HepG2 (cell line): Measurements from ENCODE around the gene AHNAK. TPM values are rescaled to one million over a fixed set of nuclear protein-coding genes. Genes with fewer than 3 reads are reported as not detected.

Experiments used
- ATAC-seq: fragments of 200-7000 bp; cut with Tn5 transposase; 3 replicates; pipeline ENCODE4 v1.9.1; 2020; ENCODE audit warnings: mild to moderate bottlenecking, moderate library complexity
- BruUV-seq: library from RNA; stranded (reverse); fragments of 400-500 nt; replicated peaks from 2 replicates; lab custom pipeline; 2021; lab: Mats Ljungman, UMichigan
- CTCF ChIA-PET: fragments of 300-600 bp; formaldehyde crosslinking; extraction: SDS; loops from one replicate; lab custom pipeline; 2021; ENCODE audit warnings: low total read pairs, inconsistent platforms, low intra/inter-chr PET ratio; lab: Yijun Ruan, JAX
- POLR2A ChIA-PET: fragments of 350-600 bp; sonication (Branson Sonifier 250); formaldehyde crosslinking; loops from one replicate; lab custom pipeline; 2020; ENCODE audit warnings: antibody characterized with exemption, inconsistent platforms; lab: Yijun Ruan, JAX
- DNase-seq: peaks from one replicate; pipeline ENCODE4 v3.0.0-alpha.2; 2015; ENCODE audit warnings: low spot score
- FAIRE-seq: peaks from 3 replicates; lab custom pipeline; 2011; peaks lifted over from hg19 to GRCh38; lab: Jason Lieb, UNC
- H2AFZ ChIP-seq: one replicate; pipeline ENCODE4 v1.6.1; 2011; ENCODE audit warnings: low read length, inconsistent platforms
- H3K27ac ChIP-seq: fragments of 300-600 bp; 3 replicates; pipeline ENCODE4 v1.8.0; 2011; ENCODE audit warnings: mixed run types, mild to moderate bottlenecking, mixed read lengths, low read length, inconsistent platforms; ENCODE audit not compliant: insufficient read depth; ENCODE audit errors: extremely low read length
- H3K27me3 ChIP-seq, 2 experiments: fragments of 200-600 bp in 1 of 2; 2 replicates in 1 of 2; 3 replicates in 1 of 2; pipeline versions ENCODE4 v1.6.0 to v1.8.0; 2011; ENCODE audit warnings: low read length in 2 of 2, mild to moderate bottlenecking in 2 of 2, moderate library complexity in 2 of 2, inconsistent platforms in 1 of 2; ENCODE audit not compliant: insufficient read depth in 2 of 2, control insufficient read depth in 1 of 2
- H3K36me3 ChIP-seq, 2 experiments: fragments of 200-600 bp in 1 of 2; replicated peaks in 1 of 2; 2 replicates in 1 of 2; 3 replicates in 1 of 2; pipeline versions ENCODE4 v1.5.1 to v1.8.0; 2011; ENCODE audit warnings: low read length in 2 of 2, inconsistent platforms in 1 of 2; ENCODE audit not compliant: insufficient read depth in 2 of 2, control insufficient read depth in 1 of 2
- H3K4me1 ChIP-seq: 2 replicates; pipeline ENCODE4 v1.5.1; 2012; ENCODE audit warnings: low read length, inconsistent platforms; ENCODE audit not compliant: insufficient read depth
- H3K4me2 ChIP-seq: 2 replicates; pipeline ENCODE4 v1.6.0; 2011; ENCODE audit warnings: low read depth, low read length, inconsistent platforms
- H3K4me3 ChIP-seq, 3 experiments: fragments of 200-600 bp in 1 of 3; sonication (generic), shearing (Covaris generic) in 1 of 3; replicated peaks in 1 of 3; 2 replicates each; pipeline ENCODE4 v1.5.1; 2011 to 2016; ENCODE audit warnings: low read length in 3 of 3, inconsistent platforms in 2 of 3, low read depth in 2 of 3, mild to moderate bottlenecking in 2 of 3, control low read depth in 1 of 3, mixed read lengths in 1 of 3; ENCODE audit not compliant: insufficient read depth in 1 of 3
- H3K79me2 ChIP-seq: one replicate; pipeline ENCODE4 v1.6.1; 2011; ENCODE audit warnings: low read length, inconsistent platforms; ENCODE audit not compliant: insufficient read depth
- H3K9ac ChIP-seq: 2 replicates; pipeline ENCODE4 v1.6.0; 2011; ENCODE audit warnings: mild to moderate bottlenecking, low read depth, low read length, inconsistent platforms; ENCODE audit not compliant: insufficient read depth
- H3K9me3 ChIP-seq: 2 replicates; pipeline ENCODE4 v1.5.1; 2012; ENCODE audit warnings: mild to moderate bottlenecking, low read length
- H4K20me1 ChIP-seq: 2 replicates; pipeline ENCODE4 v1.6.0; 2011; ENCODE audit warnings: inconsistent platforms, mild to moderate bottlenecking, low read length, moderate library complexity; ENCODE audit not compliant: insufficient read depth
- ATF6 ChIP-seq: sonication (generic); formaldehyde crosslinking; conservative IDR thresholded peaks from 2 replicates; pipeline ENCODE4 v1.4.0; 2020; ENCODE audit warnings: missing genetic modification reagents
- CTCF ChIP-seq: sonication (generic); formaldehyde crosslinking; IDR thresholded peaks from 2 replicates; pipeline ENCODE4 v1.5.0; 2020; ENCODE audit warnings: mild to moderate bottlenecking, missing genetic modification reagents, moderate library complexity
- FOXA1 ChIP-seq, 2 experiments: fragments of 450-650 bp in 1 of 2; sonication (generic) in 1 of 2; formaldehyde crosslinking in 1 of 2; IDR thresholded peaks; 2 replicates each; pipeline versions ENCODE4 v1.4.0 to v1.6.1; 2016 to 2020; ENCODE audit warnings: missing genetic modification reagents in 1 of 2
- GABPB1 ChIP-seq: IDR thresholded peaks from 2 replicates; pipeline ENCODE4 v1.6.1; 2016; ENCODE audit warnings: mild to moderate bottlenecking, missing genetic modification reagents, moderate library complexity, missing compliant biosample characterization
- MATR3 ChIP-seq: sonication (generic); formaldehyde crosslinking; IDR thresholded peaks from 2 replicates; pipeline ENCODE4 v1.4.0; 2020; ENCODE audit warnings: missing genetic modification reagents
- PTBP1 ChIP-seq: fragments of 200-400 bp; formaldehyde crosslinking; IDR thresholded peaks from 2 replicates; pipeline ENCODE4 v1.6.1; 2018; ENCODE audit warnings: low read length, low read depth; ENCODE audit not compliant: poor library complexity, severe bottlenecking
- SMC3 ChIP-seq: IDR thresholded peaks from 2 replicates; pipeline ENCODE4 v1.6.1; 2011; ENCODE audit warnings: low read length, improper control_type of control experiment
- SNRNP70 ChIP-seq: fragments of 200-400 bp; formaldehyde crosslinking; IDR thresholded peaks from 2 replicates; pipeline ENCODE4 v1.6.1; 2017; ENCODE audit warnings: mild to moderate bottlenecking, low read depth, low read length, moderate library complexity
- SP1 ChIP-seq, 2 experiments: fragments of 450-650 bp in 1 of 2; sonication (generic) in 1 of 2; formaldehyde crosslinking in 1 of 2; IDR thresholded peaks; 2 replicates each; pipeline versions ENCODE4 v1.4.0 to v1.6.1; 2016 to 2020; ENCODE audit warnings: missing genetic modification reagents in 1 of 2
- STAG1 ChIP-seq: sonication (generic); formaldehyde crosslinking; IDR thresholded peaks from 2 replicates; pipeline ENCODE4 v1.4.0; 2020; ENCODE audit warnings: missing genetic modification reagents
- ZBTB43 ChIP-seq: sonication (generic); formaldehyde crosslinking; conservative IDR thresholded peaks from 2 replicates; pipeline ENCODE4 v1.4.0; 2020; ENCODE audit warnings: missing genetic modification reagents
- WGBS: methylation state at CpG from one replicate; pipeline ENCODE4 v1.1.6; 2017; ENCODE audit warnings: low lambda C conversion rate; 5-methylcytosine and 5-hydroxymethylcytosine counted together
- in situ Hi-C: cut with HindIII; loops from 2 replicates; pipeline ENCODE4 v1.10.0; 2017; ENCODE audit warnings: low pct_unique_long_range_greater_than_20kb; ENCODE audit not compliant: extremely low pct_ligation_motif_present
- intact Hi-C: fragments of 100-400 bp; cut with micrococcal nuclease; formaldehyde crosslinking; loops from one replicate; pipeline ENCODE4 v1.10.0; 2022; ENCODE audit not compliant: unreplicated experiment
- polyA plus RNA-seq, 8 experiments: library from polyadenylated mRNA; depleted of rRNA in 3 of 8; stranded (reverse) in 7 of 8; unstranded in 1 of 8; fragments of >200 nt; fragmentation: Illumina TruSeq in 4 of 8; extraction: Trizol in 4 of 8; gene quantifications; 2 replicates each; pipeline versions ENCODE4 v1.2.1 to v1.2.3, GENCODE V29; 2011 to 2016; ENCODE audit warnings: low read depth in 4 of 8, missing spikeins in 1 of 8, mixed read lengths in 1 of 8; ENCODE audit not compliant: insufficient read depth in 1 of 8
- total RNA-seq, 5 experiments: library from RNA; depleted of rRNA; stranded (reverse); fragments of >200 nt; fragmentation: Illumina TruSeq; extraction: Trizol; gene quantifications; 2 replicates each; pipeline ENCODE4 v1.2.3, GENCODE V29; 2016; ENCODE audit warnings: low read depth in 1 of 5
- TF ChIP-seq, protein P1 (sequence below): sonication (generic); formaldehyde crosslinking; IDR thresholded peaks from 2 replicates; pipeline ENCODE4 v1.5.0; 2020; ENCODE audit warnings: missing genetic modification reagents, mild to moderate bottlenecking, borderline replicate concordance
- TF ChIP-seq, protein P2 (sequence below): sonication (generic); formaldehyde crosslinking; IDR thresholded peaks from 2 replicates; pipeline ENCODE4 v1.4.0; 2020; ENCODE audit warnings: missing genetic modification reagents
- TF ChIP-seq, protein P3 (sequence below): IDR thresholded peaks from 2 replicates; pipeline ENCODE4 v1.6.1; 2016; ENCODE audit warnings: mild to moderate bottlenecking, missing biosample characterization, missing genetic modification reagents

AHNAK gene
- total and polyA plus RNA-seq, 2 of the 13 experiments (the other 11 are each of a cell fraction or from before 2014, with no cell fraction given), result 23.4 to 25.0 TPM

- no peak for TF ChIP-seq ZBTB43 (CRISPR knock-in tag)
These were observed 152.9 kb downstream of the AHNAK start (continued) for GRCh38 chr11:62393735-62394134.

DNA sequence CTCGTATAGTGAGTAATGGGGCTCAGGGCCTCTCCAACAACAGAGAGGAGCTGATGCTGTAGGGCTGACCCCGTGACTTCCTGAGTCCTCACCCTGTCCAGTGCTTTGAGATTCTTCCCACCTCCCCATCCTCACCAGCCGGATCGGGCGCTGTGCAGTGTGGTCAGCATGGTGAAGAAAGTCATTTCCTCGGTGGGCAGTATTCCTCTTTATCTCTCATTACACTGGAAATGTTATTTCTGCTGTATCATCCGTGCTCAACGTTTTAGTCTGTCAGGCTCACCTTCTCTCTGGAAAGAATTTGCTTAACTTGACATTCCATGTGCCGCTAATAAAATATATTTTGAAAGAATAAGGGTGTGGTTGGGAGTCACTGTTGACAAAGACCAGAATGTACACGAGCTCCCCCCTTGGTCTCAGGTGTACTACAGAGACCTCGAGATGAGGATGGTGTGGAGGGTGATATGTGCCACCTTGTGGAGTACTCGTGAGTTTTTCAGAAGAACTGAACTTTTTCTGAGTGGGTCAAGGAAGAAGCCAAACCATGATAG, 153.5 kb downstream of the AHNAK start:
- H3K27ac ChIP-seq, result no peak overlapping the region
- H3K36me3 ChIP-seq, result peaks cover 6 to 7% of the 10 kb centered on the region in 2 experiments; a peak in 4 of 5 replicates
- POLR2A ChIA-PET, result interaction anchor here (1.0 kb wide), 1 partner anchor 272 kb away, joined by 5 read pairs; the partner anchor contains the start of genes C11orf98 and CSKMT
- intact Hi-C loops (loop anchor here (1.0 to 10.0 kb wide), 2 partner anchors 13 to 152 kb away; partner anchors contain the start of gene AHNAK), in situ Hi-C loops (loop anchor here (10.0 kb wide), 1 partner anchor 312 kb away; the partner anchor contains the start of genes BSCL2 and GNG3)
- no peaks in the 10 kb centered on the region for H4K20me1 ChIP-seq
- H3K4me1 ChIP-seq, result peaks cover 8% of the 10 kb centered on the region
- H3K79me2 ChIP-seq, result no peaks in the 10 kb centered on the region
- H3K9ac ChIP-seq, result no peak overlapping the region
- H3K27me3 ChIP-seq, result no peaks in the 10 kb centered on the region
- WGBS, result 66% methylated on average over 12 of the region's 12 CpGs
- H3K9me3 ChIP-seq, result no peaks in the 10 kb centered on the region
- DNase-seq (peak; percentile 55), ATAC-seq (peak; percentile 38), FAIRE-seq (peak; percentile 87)
- no peak overlapping the region for H3K4me3 ChIP-seq
- H2AFZ ChIP-seq, result no peak overlapping the region
- no TSS peak for BruUV-seq
- no peak overlapping the region for H3K4me2 ChIP-seq
- CTCF ChIA-PET, result interaction anchor here (2.0 kb wide), 1 partner anchor 12 kb away, joined by 25 read pairs; no protein-coding TSS in a partner anchor
- TF ChIP-seq, protein P1, sequence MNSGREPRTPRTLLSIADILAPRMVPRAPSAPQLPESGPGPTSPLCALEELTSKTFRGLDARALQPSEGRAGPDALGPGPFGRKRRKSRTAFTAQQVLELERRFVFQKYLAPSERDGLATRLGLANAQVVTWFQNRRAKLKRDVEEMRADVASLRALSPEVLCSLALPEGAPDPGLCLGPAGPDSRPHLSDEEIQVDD (CRISPR knock-in tag), result no peak
- TF ChIP-seq, protein P2, sequence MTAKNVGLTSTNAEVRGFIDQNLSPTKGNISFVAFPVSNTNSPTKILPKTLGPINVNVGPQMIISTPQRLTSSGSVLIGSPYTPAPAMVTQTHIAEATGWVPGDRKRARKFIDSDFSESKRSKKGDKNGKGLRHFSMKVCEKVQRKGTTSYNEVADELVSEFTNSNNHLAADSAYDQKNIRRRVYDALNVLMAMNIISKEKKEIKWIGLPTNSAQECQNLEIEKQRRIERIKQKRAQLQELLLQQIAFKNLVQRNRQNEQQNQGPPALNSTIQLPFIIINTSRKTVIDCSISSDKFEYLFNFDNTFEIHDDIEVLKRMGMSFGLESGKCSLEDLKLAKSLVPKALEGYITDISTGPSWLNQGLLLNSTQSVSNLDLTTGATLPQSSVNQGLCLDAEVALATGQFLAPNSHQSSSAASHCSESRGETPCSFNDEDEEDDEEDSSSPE (CRISPR knock-in tag), result no peak
- no peak for TF ChIP-seq PTBP1
- no peak for TF ChIP-seq MATR3 (CRISPR knock-in tag)
- TF ChIP-seq CTCF (CRISPR knock-in tag), result peak; percentile 50
- 0 out of 2 replicates have a peak, but pooled peaks have one; percentile 20 for TF ChIP-seq STAG1 (CRISPR knock-in tag)
- no peak for TF ChIP-seq SP1 (IDR thresholded peaks at IDR 0.05)
- no peak for TF ChIP-seq SP1 (CRISPR knock-in tag; IDR thresholded peaks at IDR 0.05)
- no peak for TF ChIP-seq ATF6 (CRISPR knock-in tag)
- TF ChIP-seq GABPB1 (CRISPR knock-in tag), result no peak
- peak; percentile 22; the same call in 1 of the 2 replicates for TF ChIP-seq SMC3
- TF ChIP-seq FOXA1 (IDR thresholded peaks at IDR 0.05), result no peak
- peak; percentile 41; the same call in 1 of the 2 replicates for TF ChIP-seq FOXA1 (CRISPR knock-in tag; IDR thresholded peaks at IDR 0.05)
- TF ChIP-seq, protein P3, sequence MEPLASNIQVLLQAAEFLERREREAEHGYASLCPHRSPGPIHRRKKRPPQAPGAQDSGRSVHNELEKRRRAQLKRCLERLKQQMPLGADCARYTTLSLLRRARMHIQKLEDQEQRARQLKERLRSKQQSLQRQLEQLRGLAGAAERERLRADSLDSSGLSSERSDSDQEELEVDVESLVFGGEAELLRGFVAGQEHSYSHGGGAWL (CRISPR knock-in tag), result no peak
- no peak for TF ChIP-seq SNRNP70
